ENCODE results near the gene ZNF480. TPM values are rescaled to one million over a fixed set of nuclear protein-coding genes. Genes with fewer than 3 reads are reported as not detected.

ZNF480 gene
- 4.5 and 6.0 TPM in 2 replicates for total RNA-seq

DNA sequence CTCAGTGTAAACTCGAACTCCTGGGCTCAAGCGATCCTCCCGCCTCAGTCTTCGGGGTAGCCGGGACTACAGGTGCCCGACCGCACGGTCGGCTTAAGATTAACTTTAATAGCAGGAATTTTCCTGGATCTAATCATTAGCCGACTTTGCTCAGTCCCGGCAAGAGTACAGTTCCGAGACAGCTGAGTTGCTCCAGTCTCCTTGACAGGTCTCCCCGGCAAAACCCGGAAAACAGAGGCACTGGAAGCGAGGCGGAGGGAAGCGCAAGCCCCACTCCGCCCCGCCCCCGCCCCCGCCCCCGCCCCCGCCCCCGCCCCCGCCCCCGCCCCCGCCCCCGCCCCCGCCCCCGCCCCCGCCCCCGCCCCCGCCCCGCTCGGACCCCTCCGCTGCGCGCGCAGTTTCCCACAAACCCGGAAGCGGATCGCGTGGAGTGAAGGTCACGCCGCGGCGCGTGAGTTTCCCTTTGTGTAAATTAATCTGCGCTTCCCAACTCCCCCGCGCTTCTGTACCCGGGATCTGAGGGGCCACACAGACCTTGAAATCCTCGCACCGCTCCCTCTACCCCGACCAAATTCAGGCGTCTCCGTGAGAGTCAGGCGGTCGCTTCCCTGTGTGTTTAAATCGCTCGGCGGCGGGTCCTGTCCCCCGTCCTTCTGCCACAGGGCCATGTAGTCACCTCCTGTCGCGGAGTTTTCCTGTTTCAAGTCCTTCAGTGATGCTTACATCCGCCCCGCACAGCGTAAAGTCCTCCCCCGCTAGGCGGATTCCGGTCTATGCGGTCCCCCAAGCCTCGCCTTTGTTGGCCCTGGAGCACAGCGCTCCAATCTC, at the start of gene ZNF480:
Gene ZNF480, plus strand, starts transcription at position 397 of the 828 bp plus-strand sequence. CDS start 3,244 bp downstream, outside the sequence.

DNA sequence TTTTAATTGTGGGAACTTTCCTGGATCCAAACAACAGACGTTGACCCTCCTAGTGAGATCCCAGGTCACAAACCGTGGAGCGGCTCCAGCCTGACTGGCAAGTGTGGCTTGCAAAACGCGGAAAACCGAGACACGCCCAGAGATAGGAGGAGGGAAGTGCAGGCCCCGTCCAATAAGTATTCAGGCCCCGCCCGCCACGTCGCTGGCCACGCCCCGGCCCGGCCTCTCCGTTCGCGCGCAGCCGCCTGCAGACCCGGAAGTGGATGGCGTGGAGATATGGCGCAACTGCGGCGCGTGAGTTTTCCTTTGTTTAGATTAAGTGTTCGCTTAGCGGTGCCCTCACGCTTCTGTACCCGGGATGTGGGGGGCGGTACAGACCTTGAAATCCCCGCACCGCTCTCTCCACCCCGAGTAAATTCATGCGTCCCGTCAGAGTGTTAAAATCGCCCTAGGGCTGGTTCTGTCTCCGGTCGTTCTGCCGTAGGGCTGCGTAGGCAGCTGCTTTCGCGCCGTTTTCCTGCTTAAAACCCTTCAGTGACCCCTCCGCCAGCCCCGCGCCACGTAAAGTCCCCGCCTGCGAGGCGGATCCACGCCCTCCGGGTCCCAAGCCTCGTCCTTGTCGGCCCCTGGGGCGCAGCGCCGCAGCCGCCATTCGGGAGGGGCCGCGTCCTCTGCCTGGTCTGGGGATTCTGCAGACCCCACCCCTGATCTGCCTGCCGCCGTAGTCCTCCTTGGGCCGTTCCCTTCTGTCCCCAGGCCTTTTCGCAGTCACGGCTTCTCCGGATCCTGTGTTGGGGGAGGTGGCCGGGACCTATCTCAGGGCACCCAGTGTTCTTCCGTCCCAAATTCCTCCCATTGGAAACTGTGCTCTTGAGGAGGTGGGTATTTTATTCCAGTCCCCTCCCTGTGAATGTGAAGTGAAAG, 27.4 kb upstream of the ZNF480 start, which contains the start of gene ZNF766:
Gene ZNF766, plus strand, starts transcription at position 250 of the 924 bp plus-strand sequence. Its CDS starts 27 bp downstream, at position 277.

GRCh38 chr19:52336117-52336790, 39.3 kb downstream of the ZNF480 start, which contains the start of gene ZNF610:
Gene ZNF610, plus strand, starts transcription at chr19:52336243. Its CDS starts 12,930 bp downstream, at chr19:52349173.

GRCh38 chr19:52369559-52370340, 72.8 kb downstream of the ZNF480 start, which contains the start of gene ZNF880:
Gene ZNF880, plus strand, starts transcription at chr19:52369923. Its CDS starts 43 bp downstream, at chr19:52369966.

Other genes starting within 250 kb of the ZNF480 start
- gene ZNF432, start 248.3 kb upstream of the ZNF480 start, total RNA-seq: 10.3 and 11.4 TPM in 2 replicates
- 20.9 and 30.6 TPM in 2 replicates for gene ZNF841, start 201.4 kb upstream of the ZNF480 start, total RNA-seq
- 9.1 and 11.4 TPM in 2 replicates for gene ZNF616, start 157.2 kb upstream of the ZNF480 start, total RNA-seq
- 4.2 and 7.9 TPM in 2 replicates for gene ZNF836, start 125.5 kb upstream of the ZNF480 start, total RNA-seq
- gene PPP2R1A, start 107.1 kb upstream of the ZNF480 start, total RNA-seq: 178 and 179 TPM in 2 replicates
- 11.4 and 14.2 TPM in 2 replicates for gene ZNF766, start 27.6 kb upstream of the ZNF480 start, total RNA-seq
- 1.00 and 2.7 TPM in 2 replicates for gene ZNF610, start 39.1 kb downstream of the ZNF480 start, total RNA-seq
- 23.8 and 28.4 TPM in 2 replicates for gene ZNF880, start 72.8 kb downstream of the ZNF480 start, total RNA-seq
- gene ZNF528, start 100.7 kb downstream of the ZNF480 start, total RNA-seq: 18.4 and 24.2 TPM in 2 replicates
- 0.25 TPM in 1 of 2 replicates, not detected in the other for gene ZNF534, start 132.0 kb downstream of the ZNF480 start, total RNA-seq
- gene ZNF578, start 156.4 kb downstream of the ZNF480 start, total RNA-seq: 2.8 and 3.5 TPM in 2 replicates
- gene ZNF808, start 230.5 kb downstream of the ZNF480 start, total RNA-seq: 17.9 and 28.0 TPM in 2 replicates

All from uterine smooth muscle cell (primary cell).